Coronary artery (tissue), 2 donors: ENCODE measurements around the gene DDX54.

Experiments
- DNase-seq: peaks from one replicate; pipeline ENCODE4 v3.0.0-alpha.2; 2017; ENCODE audit warnings: low spot score
- H3K27ac ChIP-seq, 2 donors: fragments of 200-600 bp; sonication (generic); one replicate each; pipeline ENCODE4 v1.5.1; 2016 to 2019
- H3K4me3 ChIP-seq: fragments of 200-600 bp; sonication (generic); 2 replicates; pipeline ENCODE4 v1.5.1; 2016; ENCODE audit warnings: mild to moderate bottlenecking, moderate library complexity
- TF ChIP-seq, protein P1 (sequence below): fragments of 200-600 bp; sonication (generic); IDR thresholded peaks from one replicate; pipeline ENCODE4 v1.5.1; 2019; ENCODE audit warnings: antibody characterized with exemption

Gene DDX54

DNA sequence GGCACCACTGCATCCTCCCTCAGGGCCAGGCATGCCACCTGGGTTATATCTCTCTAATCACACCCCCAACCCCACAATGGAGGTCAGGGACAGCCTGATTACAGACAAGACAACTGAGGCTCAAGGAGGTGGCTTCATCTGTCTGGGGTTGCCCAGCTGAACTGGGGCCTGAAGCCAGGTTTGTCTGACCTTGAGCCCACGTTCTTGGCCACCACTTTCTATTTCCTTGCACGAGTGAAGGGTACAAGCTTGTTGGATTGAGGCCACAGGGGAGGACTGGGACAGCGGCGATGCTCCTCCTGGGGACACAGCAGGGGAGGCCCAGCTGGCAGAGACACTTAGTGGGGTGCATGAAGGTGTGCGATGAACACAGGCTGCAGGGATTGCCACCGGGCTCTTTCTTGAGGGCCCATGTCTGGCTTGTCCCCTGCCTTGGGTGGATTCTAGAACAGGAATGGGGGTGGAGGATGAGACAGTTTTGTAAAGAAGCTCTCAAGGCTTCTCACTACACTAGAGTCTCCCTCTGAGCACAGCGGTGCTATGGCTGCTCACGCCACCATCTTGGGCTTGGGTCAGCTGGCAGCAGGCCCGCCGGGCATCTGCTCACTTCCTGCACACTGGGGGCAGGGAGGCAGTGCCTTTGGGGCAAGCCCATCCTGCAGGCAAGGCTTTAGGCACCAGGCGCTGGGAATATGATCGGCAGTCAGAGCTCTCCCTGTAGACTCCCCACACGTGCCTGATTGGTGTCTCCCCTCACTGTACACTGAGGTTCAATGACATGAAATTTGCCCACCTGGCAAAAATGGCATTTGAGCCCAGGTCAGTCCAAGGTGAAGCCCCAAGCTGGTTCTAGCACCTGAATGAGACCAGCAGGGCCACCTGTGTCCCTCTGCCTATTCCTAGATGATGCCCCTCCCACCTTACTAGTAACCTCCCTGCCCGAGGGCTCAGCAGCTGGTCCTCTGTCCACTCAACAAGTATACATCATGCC lies 16.2 kb upstream of the DDX54 start:
- no peak for DNase-seq
- Histone ChIP-seq H3K27ac (no peak overlapping the region), H3K4me3 (no peak overlapping the region)
- TF ChIP-seq, protein P1, sequence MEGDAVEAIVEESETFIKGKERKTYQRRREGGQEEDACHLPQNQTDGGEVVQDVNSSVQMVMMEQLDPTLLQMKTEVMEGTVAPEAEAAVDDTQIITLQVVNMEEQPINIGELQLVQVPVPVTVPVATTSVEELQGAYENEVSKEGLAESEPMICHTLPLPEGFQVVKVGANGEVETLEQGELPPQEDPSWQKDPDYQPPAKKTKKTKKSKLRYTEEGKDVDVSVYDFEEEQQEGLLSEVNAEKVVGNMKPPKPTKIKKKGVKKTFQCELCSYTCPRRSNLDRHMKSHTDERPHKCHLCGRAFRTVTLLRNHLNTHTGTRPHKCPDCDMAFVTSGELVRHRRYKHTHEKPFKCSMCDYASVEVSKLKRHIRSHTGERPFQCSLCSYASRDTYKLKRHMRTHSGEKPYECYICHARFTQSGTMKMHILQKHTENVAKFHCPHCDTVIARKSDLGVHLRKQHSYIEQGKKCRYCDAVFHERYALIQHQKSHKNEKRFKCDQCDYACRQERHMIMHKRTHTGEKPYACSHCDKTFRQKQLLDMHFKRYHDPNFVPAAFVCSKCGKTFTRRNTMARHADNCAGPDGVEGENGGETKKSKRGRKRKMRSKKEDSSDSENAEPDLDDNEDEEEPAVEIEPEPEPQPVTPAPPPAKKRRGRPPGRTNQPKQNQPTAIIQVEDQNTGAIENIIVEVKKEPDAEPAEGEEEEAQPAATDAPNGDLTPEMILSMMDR = no peak

DNA sequence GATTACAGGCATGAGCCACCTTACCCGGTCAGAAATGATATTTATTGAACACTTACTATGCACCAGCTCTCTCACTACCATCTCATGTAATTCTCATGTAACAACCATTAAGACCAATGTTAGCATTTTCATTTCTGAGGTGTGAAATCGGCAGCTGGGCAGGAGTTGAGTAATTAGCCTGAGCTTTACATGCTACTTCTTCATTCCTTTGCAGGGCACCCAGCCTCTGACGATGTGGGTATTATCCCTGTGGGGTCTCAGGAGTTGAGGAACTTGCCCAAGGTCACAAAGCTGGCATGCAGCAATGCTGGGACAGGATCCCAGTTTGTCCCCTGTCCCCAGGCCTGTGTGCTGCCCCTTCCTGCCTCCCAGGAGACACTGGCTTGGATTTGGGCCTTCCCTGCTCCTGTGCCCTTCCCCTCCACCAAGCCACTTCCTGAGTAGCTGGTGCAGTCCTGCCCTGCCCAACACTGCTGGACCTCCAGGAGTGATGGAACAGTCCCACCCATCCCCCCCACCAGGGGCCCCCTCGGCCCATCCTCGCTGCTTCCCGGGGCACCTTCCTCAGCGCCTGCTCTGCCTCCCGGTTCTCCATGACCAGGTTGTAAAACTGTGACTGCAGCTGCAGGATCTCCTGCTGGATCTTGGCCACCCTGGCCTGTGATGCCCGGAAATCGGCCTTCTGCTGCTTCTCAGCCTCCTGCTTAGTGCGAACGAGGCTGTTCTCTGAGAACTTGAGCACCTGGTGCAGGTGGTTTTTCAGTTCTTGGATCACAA lies 14.9 kb upstream of the DDX54 start:
- TF ChIP-seq, protein P1 = no peak
- no peak overlapping the region for H3K4me3 ChIP-seq
- H3K27ac ChIP-seq = no peak overlapping the region
- DNase-seq = no peak

DNA sequence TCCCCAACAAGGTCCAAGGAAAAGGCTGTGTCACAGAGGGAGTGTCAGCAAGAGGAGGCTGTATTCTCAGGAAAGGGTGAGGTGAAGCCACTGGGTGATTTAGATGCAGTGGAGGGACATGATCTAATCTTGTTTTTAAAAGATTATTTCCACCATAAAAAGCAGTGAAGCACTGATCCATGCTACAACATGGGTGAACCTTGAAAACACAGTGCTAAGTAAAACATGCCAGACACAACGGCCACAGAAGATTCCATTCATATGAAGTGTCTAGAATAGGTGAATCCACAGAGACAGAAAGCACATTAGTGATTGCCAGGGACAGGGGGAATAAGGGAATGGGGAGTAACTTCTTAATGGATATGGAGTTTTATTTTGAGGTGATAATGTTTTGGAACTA lies 13.0 kb upstream of the DDX54 start:
- TF ChIP-seq, protein P1 = no peak
- DNase-seq = no peak
- Histone ChIP-seq H3K4me3 (no peak overlapping the region), H3K27ac (no peak overlapping the region)

DNA sequence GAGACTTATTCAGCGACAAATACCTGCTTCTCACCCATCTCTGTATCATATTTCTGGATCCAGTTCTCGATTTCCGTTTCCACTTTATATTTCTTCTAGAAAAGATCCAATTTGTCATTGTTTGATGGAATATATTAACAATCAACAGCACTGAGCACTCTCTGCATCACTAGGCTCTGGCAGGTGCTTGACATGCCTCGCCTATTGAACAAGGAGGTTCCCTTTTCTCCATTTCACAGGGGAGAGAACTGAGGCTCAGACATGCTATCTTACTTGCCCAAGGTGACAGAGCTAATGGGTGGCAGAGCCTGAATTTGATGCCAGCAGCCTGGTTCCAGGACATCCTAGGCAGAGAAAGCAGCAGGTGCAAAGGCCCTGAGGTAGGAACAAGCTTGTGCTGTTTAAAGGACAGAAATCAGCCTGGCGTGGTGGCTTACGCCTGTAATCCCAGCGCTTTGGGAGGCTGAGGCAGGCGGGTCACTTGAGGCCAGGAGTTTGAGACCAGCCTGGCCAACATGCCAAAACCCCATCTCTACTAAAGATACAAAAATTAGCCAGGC lies 12.3 kb upstream of the DDX54 start:
- TF ChIP-seq, protein P1 = no peak
- DNase-seq = no peak
- no peak overlapping the region for H3K27ac ChIP-seq
- no peak overlapping the region for H3K4me3 ChIP-seq

DNA sequence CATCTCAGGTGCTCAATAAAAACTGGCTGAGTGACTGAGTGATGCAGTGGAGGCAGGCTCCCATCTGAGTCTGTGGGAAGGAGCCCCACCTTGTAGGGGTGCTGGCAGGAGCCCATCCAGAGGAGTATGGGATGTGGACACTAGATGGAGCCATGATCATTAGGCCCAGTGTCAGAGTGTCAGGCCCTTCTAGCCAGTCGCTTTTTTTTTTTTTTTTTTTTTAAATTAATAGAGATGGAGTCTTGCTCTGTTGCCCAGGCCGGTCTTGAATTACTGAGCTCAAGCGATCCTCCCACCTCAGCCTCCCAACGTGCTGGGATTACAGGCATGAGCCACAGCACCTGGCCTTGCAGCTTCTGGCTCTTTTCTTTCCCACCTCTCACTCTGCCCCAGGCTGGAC lies 11.7 kb upstream of the DDX54 start:
- no peak overlapping the region for H3K27ac ChIP-seq
- DNase-seq = no peak
- H3K4me3 ChIP-seq = no peak overlapping the region
- TF ChIP-seq, protein P1 = peak; percentile 58

DNA sequence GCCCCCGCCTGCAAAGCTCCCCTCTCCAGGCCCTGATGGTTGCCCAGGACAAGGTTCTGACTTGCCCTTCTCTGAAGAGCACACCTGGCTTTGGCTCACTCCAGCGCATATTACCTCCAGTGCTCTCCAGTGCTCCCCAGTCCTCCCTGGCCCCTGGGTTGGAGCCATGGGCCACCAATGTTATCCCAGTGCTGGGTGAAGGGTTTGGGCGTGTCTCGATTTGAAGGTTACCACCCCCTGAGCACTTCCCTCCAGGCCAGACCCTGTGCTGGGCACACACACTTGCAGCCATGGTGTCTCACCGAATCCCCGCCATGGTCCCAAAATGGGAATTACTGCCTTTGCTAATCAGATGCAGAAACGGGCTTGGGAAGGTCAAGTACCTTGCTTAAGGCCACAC lies 11.3 kb upstream of the DDX54 start:
- no peak for DNase-seq
- Histone ChIP-seq H3K4me3 (no peak overlapping the region), H3K27ac (no peak overlapping the region)
- TF ChIP-seq, protein P1 = no peak
